Chondrocyte (in vitro differentiated cells): Measurements from ENCODE around the gene DOK3. TPM values are rescaled to one million over a fixed set of nuclear protein-coding genes. Genes with fewer than 3 reads are reported as not detected.

Experiments
- DNase-seq: peaks from one replicate; pipeline ENCODE4 v3.0.0; 2021; ENCODE audit warnings: mixed read lengths, low spot score
- H3K27ac Mint-ChIP-seq: one replicate; pipeline ENCODE4 v1.8.0; 2021; ENCODE audit warnings: mild to moderate bottlenecking, moderate library complexity, mixed read lengths; ENCODE audit not compliant: unreplicated experiment
- H3K27me3 Mint-ChIP-seq: 2 replicates; pipeline ENCODE4 v1.8.0; 2021; ENCODE audit warnings: low read depth, mixed read lengths
- H3K36me3 Mint-ChIP-seq: 2 replicates; pipeline ENCODE4 v1.8.0; 2021; ENCODE audit warnings: low read depth, mixed read lengths
- H3K4me1 Mint-ChIP-seq: 2 replicates; pipeline ENCODE4 v1.8.0; 2021; ENCODE audit warnings: low read depth, mild to moderate bottlenecking, mixed read lengths
- H3K4me3 Mint-ChIP-seq: one replicate; pipeline ENCODE4 v1.8.0; 2021; ENCODE audit warnings: mild to moderate bottlenecking, moderate library complexity, mixed read lengths; ENCODE audit not compliant: unreplicated experiment
- H3K9me3 Mint-ChIP-seq: 2 replicates; pipeline ENCODE4 v1.8.0; 2021; ENCODE audit warnings: low read depth, mixed read lengths
- CTCF ChIP-seq: fragments of 200-600 bp; sonication (generic); IDR thresholded peaks from 2 replicates; pipeline ENCODE4 v1.5.0; 2021; ENCODE audit warnings: antibody characterized with exemption, mild to moderate bottlenecking, moderate library complexity
- total RNA-seq: library from RNA; stranded (reverse); gene quantifications from 3 replicates; pipeline ENCODE4 v1.2.1, GENCODE V29; 2021

The DOK3 gene
- total RNA-seq, 1 donor from 2014 or later: 7.5 TPM

DNA sequence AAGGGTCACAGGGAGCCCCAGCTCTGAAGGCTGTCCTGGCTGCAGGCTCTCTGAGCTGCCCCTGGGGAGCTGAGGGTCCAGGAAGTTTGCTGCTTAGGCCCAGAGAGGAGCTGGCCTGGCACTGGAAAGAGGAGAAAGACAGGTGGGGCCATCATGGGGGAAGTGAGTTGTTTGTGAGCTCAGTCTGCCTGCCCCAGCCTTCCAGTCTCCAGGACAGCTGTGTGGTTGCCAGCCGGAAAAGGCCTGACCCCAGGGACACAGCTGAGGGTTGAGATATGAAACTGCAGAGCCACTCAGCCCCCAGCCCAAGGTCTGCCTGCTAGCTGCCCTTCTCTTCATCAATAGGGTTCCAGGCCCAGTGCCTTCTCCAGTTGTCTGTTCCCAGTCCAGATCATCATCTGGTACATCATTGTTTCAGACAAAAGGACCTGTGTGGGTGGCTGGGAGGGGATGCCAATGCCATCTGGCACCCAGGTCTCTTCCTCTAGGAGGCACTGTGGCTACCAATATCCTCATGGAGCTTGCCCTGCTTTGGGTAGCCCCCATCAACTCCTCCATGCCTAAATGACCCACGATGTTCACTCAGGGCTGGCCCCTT, 11.4 kb upstream of the DOK3 start:
- peak; percentile 46 for TF ChIP-seq CTCF
- H3K4me3 Mint-ChIP-seq: no peak overlapping the region
- peaks cover 23% of the 10 kb centered on the region for H3K36me3 Mint-ChIP-seq

GRCh38 chr5:177520271-177520670, 10.6 kb upstream of the DOK3 start:
- peak; percentile 64 for DNase-seq
- Mint-ChIP-seq H3K27ac (peak overlapping the region; percentile 68), H3K4me3 (no peak overlapping the region), H3K36me3 (peaks cover 22% of the 10 kb centered on the region), H3K9me3 (no peaks in the 10 kb centered on the region), H3K4me1 (peaks cover 35% of the 10 kb centered on the region), H3K27me3 (no peaks in the 10 kb centered on the region)
- no peak for TF ChIP-seq CTCF

More for the DNA sequence above, 11.4 kb upstream of the DOK3 start:
- H3K4me1 Mint-ChIP-seq: peaks cover 27% of the 10 kb centered on the region
- no peaks in the 10 kb centered on the region for H3K9me3 Mint-ChIP-seq
- DNase-seq: peak; percentile 53
- H3K27me3 Mint-ChIP-seq: no peaks in the 10 kb centered on the region
- H3K27ac Mint-ChIP-seq: peak overlapping the region; percentile 68

- no peaks in the 10 kb centered on the region for H3K9me3 Mint-ChIP-seq
- peaks cover 24% of the 10 kb centered on the region for H3K36me3 Mint-ChIP-seq
- no peaks in the 10 kb centered on the region for H3K27me3 Mint-ChIP-seq
- H3K27ac Mint-ChIP-seq: peak overlapping the region; percentile 68
- TF ChIP-seq CTCF: no peak
- no peak overlapping the region for H3K4me3 Mint-ChIP-seq
- DNase-seq: peak; percentile 43
- H3K4me1 Mint-ChIP-seq: peaks cover 38% of the 10 kb centered on the region
Observed at GRCh38 chr5:177519463-177520235, 10.0 kb upstream of the DOK3 start.

- no peaks in the 10 kb centered on the region for H3K9me3 Mint-ChIP-seq
- H3K4me1 Mint-ChIP-seq: peaks cover 40% of the 10 kb centered on the region
- H3K27ac Mint-ChIP-seq: peak within 1 kb of the TSS; percentile 92
- no peaks in the 10 kb centered on the region for H3K27me3 Mint-ChIP-seq
- no peak for DNase-seq
- peak; percentile 26 for TF ChIP-seq CTCF
- H3K36me3 Mint-ChIP-seq: peaks cover 29% of the 10 kb centered on the region
- H3K4me3 Mint-ChIP-seq: peak within 1 kb of the TSS; percentile 90
Observed at GRCh38 chr5:177516601-177517568, 7.3 kb upstream of the DOK3 start, which contains the start of gene DDX41. Gene DDX41 (minus strand): TSS chr5:177516961. CDS start chr5:177516945, 16 bp downstream.

DNA sequence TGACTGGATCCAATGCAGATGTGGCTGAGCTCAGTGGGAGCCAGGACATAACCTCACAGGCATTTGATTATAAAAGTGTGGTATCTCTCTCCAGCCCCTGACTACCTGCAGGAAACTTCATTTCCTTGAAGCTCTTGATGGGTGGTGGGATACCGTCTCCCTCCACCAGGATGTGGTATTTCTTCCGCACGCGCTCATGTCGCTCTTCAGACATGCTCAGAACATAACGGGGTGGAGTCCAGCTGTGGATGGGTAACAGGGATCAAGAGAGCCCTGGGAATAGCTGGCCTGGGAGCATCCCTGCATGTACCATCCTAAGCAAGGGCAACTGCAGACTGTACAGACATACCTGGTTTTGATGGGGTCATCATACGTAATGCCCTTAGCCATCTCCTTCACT, 6.0 kb upstream of the DOK3 start:
- Mint-ChIP-seq H3K9me3 (no peaks in the 10 kb centered on the region), H3K27ac (peak overlapping the region; percentile 92), H3K27me3 (no peaks in the 10 kb centered on the region)

More for the DNA sequence above, 6.0 kb upstream of the DOK3 start:
- Mint-ChIP-seq H3K36me3 (peaks cover 33% of the 10 kb centered on the region), H3K4me1 (peaks cover 39% of the 10 kb centered on the region), H3K4me3 (peak overlapping the region; percentile 90)
- no peak for TF ChIP-seq CTCF
- DNase-seq: no peak
